IMR-90 (cell line): ENCODE results near the gene CHPF2. TPM values are rescaled to one million over a fixed set of nuclear protein-coding genes. Genes with fewer than 3 reads are reported as not detected.

Experiments
- ATAC-seq: fragments of 200-7000 bp; cut with Tn5 transposase; 2 replicates; pipeline ENCODE4 v1.9.1; 2020; ENCODE audit warnings: low read depth, mild to moderate bottlenecking, moderate library complexity
- BruUV-seq: library from RNA; stranded (reverse); fragments of 400-500 nt; replicated peaks from 2 replicates; lab custom pipeline; 2021; lab: Mats Ljungman, UMichigan
- CTCF ChIA-PET: fragments of 300-600 bp; formaldehyde crosslinking; extraction: SDS; loops from one replicate; lab custom pipeline; 2021; ENCODE audit warnings: antibody characterized with exemption; lab: Yijun Ruan, JAX
- POLR2A ChIA-PET: fragments of 300-600 bp; sonication (Branson Sonifier 250); formaldehyde crosslinking; loops from one replicate; lab custom pipeline; 2022; ENCODE audit warnings: antibody characterized with exemption; ENCODE audit not compliant: unreplicated experiment; lab: Charles Lee
- DNase-seq: peaks from one replicate; pipeline ENCODE4 v3.0.0; 2013
- H2AFZ ChIP-seq: replicated peaks from 2 replicates; pipeline ENCODE3; 2013; ENCODE audit warnings: low read length, mild to moderate bottlenecking; ENCODE audit not compliant: poor library complexity
- H2AK5ac ChIP-seq: 2 replicates; pipeline ENCODE4 v1.6.1; 2013; ENCODE audit warnings: low read depth, low read length, inconsistent platforms
- H2AK9ac ChIP-seq: replicated peaks from 2 replicates; pipeline ENCODE3; 2013; ENCODE audit warnings: mild to moderate bottlenecking, low read depth, low read length, moderate library complexity; ENCODE audit not compliant: poor library complexity
- H2BK120ac ChIP-seq: 2 replicates; pipeline ENCODE4 v1.6.1; 2013; ENCODE audit warnings: low read depth, low read length, inconsistent platforms
- H2BK15ac ChIP-seq: 3 replicates; pipeline ENCODE4 v1.6.1; 2013; ENCODE audit warnings: low read depth, low read length, inconsistent platforms
- H2BK20ac ChIP-seq: 2 replicates; pipeline ENCODE4 v1.6.1; 2013; ENCODE audit warnings: low read depth, mild to moderate bottlenecking, inconsistent platforms, low read length, moderate library complexity
- H2BK5ac ChIP-seq: 2 replicates; pipeline ENCODE4 v1.6.1; 2013; ENCODE audit warnings: mild to moderate bottlenecking, low read depth, low read length, inconsistent platforms; ENCODE audit not compliant: poor library complexity, severe bottlenecking
- H3K14ac ChIP-seq: replicated peaks from 2 replicates; pipeline ENCODE4 v1.6.1; 2013; ENCODE audit warnings: low read depth, low read length, inconsistent platforms
- H3K18ac ChIP-seq: 2 replicates; pipeline ENCODE4 v1.6.1; 2013; ENCODE audit warnings: low read depth, low read length, control low read depth
- H3K23ac ChIP-seq: 2 replicates; pipeline ENCODE4 v1.6.1; 2013; ENCODE audit warnings: low read depth, low read length, inconsistent platforms
- H3K27ac ChIP-seq: 2 replicates; pipeline ENCODE4 v1.5.1; 2013; ENCODE audit warnings: mild to moderate bottlenecking, control low read depth, low read length; ENCODE audit not compliant: insufficient read depth
- H3K27me3 ChIP-seq: 2 replicates; pipeline ENCODE4 v1.6.1; 2013; ENCODE audit warnings: low read length; ENCODE audit not compliant: control insufficient read depth, insufficient read depth
- H3K36me3 ChIP-seq: 2 replicates; pipeline ENCODE4 v1.6.1; 2013; ENCODE audit warnings: low read length, mixed read lengths; ENCODE audit not compliant: control insufficient read depth, insufficient read depth
- H3K4ac ChIP-seq: 2 replicates; pipeline ENCODE4 v1.6.1; 2013; ENCODE audit warnings: low read depth, low read length, inconsistent platforms
- H3K4me1 ChIP-seq: 2 replicates; pipeline ENCODE4 v1.6.1; 2013; ENCODE audit warnings: low read length, mixed read lengths; ENCODE audit not compliant: control insufficient read depth, insufficient read depth
- H3K4me2 ChIP-seq: 2 replicates; pipeline ENCODE4 v1.6.1; 2013; ENCODE audit warnings: low read depth, mild to moderate bottlenecking, control low read depth, low read length, moderate library complexity
- H3K4me3 ChIP-seq: 2 replicates; pipeline ENCODE4 v1.5.1; 2013; ENCODE audit warnings: low read depth, mild to moderate bottlenecking, control low read depth, low read length, moderate library complexity; ENCODE audit not compliant: insufficient read depth
- H3K56ac ChIP-seq: 2 replicates; pipeline ENCODE4 v1.6.1; 2013; ENCODE audit warnings: low read length, inconsistent platforms; ENCODE audit not compliant: insufficient read depth; ENCODE audit errors: extremely low read depth
- H3K79me1 ChIP-seq, 2 experiments: 2 replicates each; pipeline ENCODE4 v1.6.1; 2013; ENCODE audit warnings: low read length in 2 of 2, inconsistent platforms in 1 of 2, low read depth in 1 of 2
- H3K9ac ChIP-seq: 2 replicates; pipeline ENCODE4 v1.6.1; 2013; ENCODE audit warnings: low read depth, low read length, control low read depth
- H3K9me1 ChIP-seq: 2 replicates; pipeline ENCODE4 v1.6.1; 2013; ENCODE audit warnings: low read length, inconsistent platforms; ENCODE audit not compliant: insufficient read depth
- H3K9me3 ChIP-seq: 2 replicates; pipeline ENCODE4 v1.6.1; 2013; ENCODE audit warnings: low read length; ENCODE audit not compliant: control insufficient read depth, insufficient read depth
- H4K20me1 ChIP-seq: 2 replicates; pipeline ENCODE4 v1.6.1; 2013; ENCODE audit warnings: low read length, inconsistent platforms; ENCODE audit not compliant: insufficient read depth
- H4K5ac ChIP-seq: 2 replicates; pipeline ENCODE4 v1.6.1; 2013; ENCODE audit warnings: mild to moderate bottlenecking, low read depth, low read length, control low read depth
- H4K8ac ChIP-seq, 2 experiments: 2 replicates each; pipeline ENCODE4 v1.6.1; 2013; ENCODE audit warnings: low read depth in 2 of 2, low read length in 2 of 2, control low read depth in 1 of 2, inconsistent platforms in 1 of 2
- H4K91ac ChIP-seq: 2 replicates; pipeline ENCODE4 v1.6.1; 2013; ENCODE audit warnings: low read depth, low read length, inconsistent platforms; ENCODE audit not compliant: insufficient read depth
- BHLHE40 ChIP-seq: fragments of 150-350 bp; IDR thresholded peaks from 2 replicates; pipeline ENCODE4 v1.6.1; 2016; ENCODE audit warnings: mild to moderate bottlenecking, low read depth, low read length
- CEBPB ChIP-seq: IDR thresholded peaks from 2 replicates; pipeline ENCODE4 v1.6.1; 2012; ENCODE audit warnings: low read depth, low read length, improper control_type of control experiment
- CHD1 ChIP-seq: IDR thresholded peaks from 2 replicates; pipeline ENCODE4 v1.6.1; 2012; ENCODE audit warnings: low read depth, low read length, improper control_type of control experiment
- ELK1 ChIP-seq: fragments of 150-350 bp; IDR thresholded peaks from 2 replicates; pipeline ENCODE4 v1.6.1; 2016; ENCODE audit warnings: low read depth, mild to moderate bottlenecking, low read length, moderate library complexity, borderline replicate concordance
- FOS ChIP-seq: fragments of 150-350 bp; IDR thresholded peaks from 2 replicates; pipeline ENCODE4 v1.6.1; 2016; ENCODE audit warnings: low read depth, low read length
- MAFK ChIP-seq: IDR thresholded peaks from 2 replicates; pipeline ENCODE4 v1.6.1; 2012; ENCODE audit warnings: low read depth, low read length, improper control_type of control experiment
- MAZ ChIP-seq: IDR thresholded peaks from 2 replicates; pipeline ENCODE4 v1.6.1; 2012; ENCODE audit warnings: low read depth, mild to moderate bottlenecking, low read length, improper control_type of control experiment, moderate library complexity, borderline replicate concordance
- MXI1 ChIP-seq: IDR thresholded peaks from 2 replicates; pipeline ENCODE4 v1.6.1; 2012; ENCODE audit warnings: low read depth, mild to moderate bottlenecking, low read length, moderate library complexity, borderline replicate concordance
- POLR2A ChIP-seq: IDR thresholded peaks from 2 replicates; pipeline ENCODE4 v1.6.1; 2012; ENCODE audit warnings: mild to moderate bottlenecking, low read depth, low read length
- RAD21 ChIP-seq: IDR thresholded peaks from 2 replicates; pipeline ENCODE4 v1.6.1; 2012; ENCODE audit warnings: low read length, improper control_type of control experiment
- RCOR1 ChIP-seq: IDR thresholded peaks from 2 replicates; pipeline ENCODE4 v1.6.1; 2012; ENCODE audit warnings: mild to moderate bottlenecking, low read length, improper control_type of control experiment; ENCODE audit not compliant: insufficient replicate concordance
- RFX5 ChIP-seq: IDR thresholded peaks from 2 replicates; pipeline ENCODE4 v1.8.0; 2012; ENCODE audit warnings: low read depth, mild to moderate bottlenecking, low read length, moderate library complexity
- SMC3 ChIP-seq: fragments of 150-350 bp; IDR thresholded peaks from 2 replicates; pipeline ENCODE4 v1.6.1; 2016; ENCODE audit warnings: low read depth, mild to moderate bottlenecking, antibody characterized with exemption, low read length, moderate library complexity
- WGBS, 2 experiments: methylation state at CpG; one replicate each; pipeline versions ENCODE4 v1.1.5 to v1.1.7; 2013; ENCODE audit warnings: missing lambda C conversion rate in 2 of 2; ENCODE audit not compliant: insufficient read length in 1 of 2; ENCODE audit errors: extremely low coverage in 2 of 2; 5-methylcytosine and 5-hydroxymethylcytosine counted together
- dilution Hi-C: fragments of 300-500 bp; cut with HindIII; formaldehyde crosslinking; loops from one replicate; pipeline ENCODE4 v1.14.3; 2018; ENCODE audit warnings: low sequenced_read_pairs; ENCODE audit not compliant: unreplicated experiment
- in situ Hi-C: fragments of 300-500 bp; cut with MboI; formaldehyde crosslinking; loops from 3 replicates; pipeline ENCODE4 v1.14.3; 2019; ENCODE audit warnings: low sequenced_read_pairs, inconsistent platforms, mixed read lengths
- intact Hi-C: fragments of 100-400 bp; cut with micrococcal nuclease; formaldehyde crosslinking; loops from 2 replicates; pipeline ENCODE4 v1.10.0; 2022
- polyA plus RNA-seq, 3 experiments: library from polyadenylated mRNA; depleted of rRNA; stranded (reverse); fragments of >200 nt; gene quantifications; 2 replicates each; pipeline ENCODE4 v1.2.3, GENCODE V29; 2012; ENCODE audit warnings: low replicate concordance in 1 of 3
- total RNA-seq: library from RNA; depleted of rRNA; stranded (reverse); fragments of >200 nt; gene quantifications from 2 replicates; pipeline ENCODE4 v1.2.3, GENCODE V29; 2012

CHPF2 gene
- total and polyA plus RNA-seq, 2 of the 4 experiments (the other 2 are of a cell fraction), result 26.2 to 77.0 TPM

DNA sequence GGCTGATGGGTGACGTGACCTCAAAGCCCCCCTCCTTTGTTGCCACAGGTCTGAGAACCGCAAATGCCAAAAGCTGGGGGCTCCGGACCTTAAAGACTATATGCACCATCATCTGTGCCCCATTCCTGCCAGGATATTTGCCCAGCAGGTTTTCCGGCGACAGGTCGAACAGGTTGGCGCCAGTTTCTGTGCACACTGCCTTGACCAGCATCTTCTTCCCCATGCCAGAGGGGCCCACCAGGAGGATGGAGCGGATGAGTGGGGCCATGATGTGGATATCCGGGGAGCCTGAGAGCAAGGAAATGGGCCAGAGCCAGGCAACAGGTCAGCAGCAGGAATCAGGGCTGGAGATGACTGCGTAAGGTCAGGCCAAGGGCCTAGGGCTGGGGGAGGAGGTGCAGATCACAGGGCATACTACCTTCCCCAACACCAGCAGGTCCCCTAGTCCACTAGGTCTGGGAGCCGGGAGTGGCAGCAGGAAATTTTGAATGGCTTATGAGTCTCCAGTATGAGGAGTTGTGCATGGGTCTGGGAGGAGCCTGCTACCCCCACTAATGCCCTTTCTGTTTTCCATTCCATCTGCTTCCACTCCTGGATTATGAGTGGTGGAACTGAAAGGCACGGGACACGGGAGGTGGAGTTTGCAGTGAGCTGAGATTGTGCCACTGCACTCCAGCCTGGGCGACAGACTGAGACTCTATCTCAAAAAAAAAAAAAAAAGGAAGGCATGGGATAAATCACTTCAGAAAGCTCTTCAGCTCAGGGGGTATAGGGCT lies 38.9 kb upstream of the CHPF2 start:
- in situ Hi-C loops, result no loop called here
- ATAC-seq (no peak), DNase-seq (no peak)
- Histone ChIP-seq H4K8ac (no peak overlapping the region), H2BK15ac (no peak overlapping the region), H2AFZ (no peak overlapping the region), H4K91ac (no peak overlapping the region), H3K9me1 (no peaks in the 10 kb centered on the region), H2BK120ac (no peak overlapping the region), H3K56ac (no peak overlapping the region), H3K9ac (no peak overlapping the region), H3K36me3 (no peaks in the 10 kb centered on the region), H3K79me1 (no peaks in the 10 kb centered on the region), H2BK5ac (no peak overlapping the region), H3K4me2 (no peak overlapping the region), H3K4me3 (no peak overlapping the region), H4K5ac (no peak overlapping the region), H2AK5ac (no peak overlapping the region), H3K23ac (no peak overlapping the region), H3K27me3 (peaks cover 89% of the 10 kb centered on the region), H3K14ac (no peak overlapping the region), H4K20me1 (no peaks in the 10 kb centered on the region), H3K4me1 (no peaks in the 10 kb centered on the region), H3K4ac (no peak overlapping the region), H2AK9ac (no peak overlapping the region), H2BK20ac (no peak overlapping the region), H3K18ac (no peak overlapping the region), H3K27ac (no peak overlapping the region), H3K9me3 (no peaks in the 10 kb centered on the region)
- CTCF ChIA-PET, result no interaction called here
- TF ChIP-seq MAZ (no peak), MXI1 (no peak), ELK1 (no peak), CHD1 (no peak), RCOR1 (no peak), RFX5 (no peak), RAD21 (no peak), MAFK (no peak), FOS (no peak), BHLHE40 (no peak), CEBPB (no peak), POLR2A (no peak), SMC3 (no peak)
- POLR2A ChIA-PET, result no interaction called here
- intact Hi-C loops, result no loop called here
- dilution Hi-C loops, result no loop called here
- WGBS, 2 experiments, result 77% methylated on average over 6 of the region's 14 CpGs; no CpG with 5 or more reads in 1 of the 2 experiments
- BruUV-seq, result no TSS peak
